Skin of body (tissue), 2 donors: ENCODE results near the gene NIPSNAP3A. TPM values are rescaled to one million over a fixed set of nuclear protein-coding genes. Genes with fewer than 3 reads are reported as not detected.

Experiments used
- DNase-seq: peaks from one replicate; lab custom pipeline; 2025; lab: John Stamatoyannopoulos, UW
- total RNA-seq: library from RNA; depleted of rRNA; stranded (reverse); fragments of >200 nt; gene quantifications from one replicate; pipeline ENCODE4 v1.2.3, GENCODE V29; 2014

NIPSNAP3A gene
- total RNA-seq, 1 donor from 2014 or later, result 41.6 TPM

GRCh38 chr9:104808035-104808614 is 60.6 kb downstream of the NIPSNAP3A start:
- DNase-seq, result peak; percentile 13

Other genes with a start within 250 kb of the NIPSNAP3A start
- not detected for gene OR13F1, start 243.4 kb upstream of the NIPSNAP3A start, total RNA-seq
- not detected for gene OR13C4, start 220.5 kb upstream of the NIPSNAP3A start, total RNA-seq
- gene OR13C3, start 210.8 kb upstream of the NIPSNAP3A start, total RNA-seq, result not detected
- gene OR13C8, start 178.5 kb upstream of the NIPSNAP3A start, total RNA-seq, result not detected
- not detected for gene OR13C5, start 148.3 kb upstream of the NIPSNAP3A start, total RNA-seq
- gene OR13C2, start 142.1 kb upstream of the NIPSNAP3A start, total RNA-seq, result not detected
- gene OR13C9, start 129.5 kb upstream of the NIPSNAP3A start, total RNA-seq, result not detected
- gene OR13D1, start 53.2 kb upstream of the NIPSNAP3A start, total RNA-seq, result not detected
- gene NIPSNAP3B, start 16.4 kb downstream of the NIPSNAP3A start, total RNA-seq, result 7.2 TPM
- gene ABCA1, start 180.5 kb downstream of the NIPSNAP3A start, total RNA-seq, result 61.2 TPM